GM12874 (cell line): ENCODE measurements around the gene STK32C.

Source experiments
- TF ChIP-seq, protein P1 (sequence below): IDR thresholded peaks from 2 replicates; pipeline ENCODE4 v1.5.1; 2011; ENCODE audit warnings: low read depth, mild to moderate bottlenecking, control low read depth, low read length, moderate library complexity; ENCODE audit not compliant: insufficient read depth

Gene STK32C

DNA sequence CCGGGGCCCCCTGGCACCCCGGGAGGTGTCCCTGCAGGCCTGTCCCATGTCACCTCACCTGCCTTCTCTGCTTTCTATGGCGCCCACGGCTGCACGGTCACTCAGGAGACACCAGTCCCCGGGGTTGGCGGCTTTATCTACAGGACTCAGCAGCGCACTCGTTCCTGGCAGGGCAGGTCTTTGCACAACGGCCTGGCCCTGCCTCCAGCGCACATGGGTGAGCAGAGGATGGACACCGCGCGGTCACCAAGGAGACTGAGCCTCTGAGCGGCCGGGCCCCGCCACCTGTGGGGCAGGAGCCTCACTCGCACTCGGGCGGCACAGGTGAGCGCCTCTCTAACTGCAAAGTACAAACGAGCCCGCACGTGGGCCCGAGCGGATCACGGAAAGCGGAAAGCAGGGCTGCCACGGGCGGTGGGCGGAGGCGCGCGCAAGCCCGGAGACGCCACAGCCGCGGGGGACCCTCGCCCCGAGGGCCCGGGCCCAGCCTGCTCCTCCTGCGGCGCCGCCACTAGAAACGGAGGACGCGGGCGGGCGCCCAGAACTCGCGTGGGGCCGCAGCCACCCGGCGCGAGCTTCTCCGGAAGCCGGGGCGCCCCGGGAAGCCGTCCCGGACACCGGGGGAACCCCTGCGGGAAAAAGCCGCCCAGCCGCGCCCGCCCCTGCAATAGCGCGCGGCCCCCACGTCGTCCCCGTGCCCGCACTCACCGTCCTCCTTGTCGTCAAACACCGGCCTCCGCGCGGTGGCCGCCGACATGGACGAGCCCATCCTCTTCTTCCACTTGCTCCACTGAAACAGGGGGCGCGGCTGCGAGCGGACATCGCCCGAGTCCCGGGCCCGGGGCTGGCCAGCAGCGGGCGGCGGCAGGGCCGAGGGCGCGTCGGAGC is 642 bp downstream of the STK32C start:
- TF ChIP-seq, protein P1, sequence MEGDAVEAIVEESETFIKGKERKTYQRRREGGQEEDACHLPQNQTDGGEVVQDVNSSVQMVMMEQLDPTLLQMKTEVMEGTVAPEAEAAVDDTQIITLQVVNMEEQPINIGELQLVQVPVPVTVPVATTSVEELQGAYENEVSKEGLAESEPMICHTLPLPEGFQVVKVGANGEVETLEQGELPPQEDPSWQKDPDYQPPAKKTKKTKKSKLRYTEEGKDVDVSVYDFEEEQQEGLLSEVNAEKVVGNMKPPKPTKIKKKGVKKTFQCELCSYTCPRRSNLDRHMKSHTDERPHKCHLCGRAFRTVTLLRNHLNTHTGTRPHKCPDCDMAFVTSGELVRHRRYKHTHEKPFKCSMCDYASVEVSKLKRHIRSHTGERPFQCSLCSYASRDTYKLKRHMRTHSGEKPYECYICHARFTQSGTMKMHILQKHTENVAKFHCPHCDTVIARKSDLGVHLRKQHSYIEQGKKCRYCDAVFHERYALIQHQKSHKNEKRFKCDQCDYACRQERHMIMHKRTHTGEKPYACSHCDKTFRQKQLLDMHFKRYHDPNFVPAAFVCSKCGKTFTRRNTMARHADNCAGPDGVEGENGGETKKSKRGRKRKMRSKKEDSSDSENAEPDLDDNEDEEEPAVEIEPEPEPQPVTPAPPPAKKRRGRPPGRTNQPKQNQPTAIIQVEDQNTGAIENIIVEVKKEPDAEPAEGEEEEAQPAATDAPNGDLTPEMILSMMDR: no peak

- TF ChIP-seq, protein P1: no peak
Measured at GRCh38 chr10:132306343-132306685, 1.4 kb downstream of the STK32C start.

- TF ChIP-seq, protein P1: no peak
Measured at GRCh38 chr10:132305654-132306342, 2.0 kb downstream of the STK32C start.

DNA sequence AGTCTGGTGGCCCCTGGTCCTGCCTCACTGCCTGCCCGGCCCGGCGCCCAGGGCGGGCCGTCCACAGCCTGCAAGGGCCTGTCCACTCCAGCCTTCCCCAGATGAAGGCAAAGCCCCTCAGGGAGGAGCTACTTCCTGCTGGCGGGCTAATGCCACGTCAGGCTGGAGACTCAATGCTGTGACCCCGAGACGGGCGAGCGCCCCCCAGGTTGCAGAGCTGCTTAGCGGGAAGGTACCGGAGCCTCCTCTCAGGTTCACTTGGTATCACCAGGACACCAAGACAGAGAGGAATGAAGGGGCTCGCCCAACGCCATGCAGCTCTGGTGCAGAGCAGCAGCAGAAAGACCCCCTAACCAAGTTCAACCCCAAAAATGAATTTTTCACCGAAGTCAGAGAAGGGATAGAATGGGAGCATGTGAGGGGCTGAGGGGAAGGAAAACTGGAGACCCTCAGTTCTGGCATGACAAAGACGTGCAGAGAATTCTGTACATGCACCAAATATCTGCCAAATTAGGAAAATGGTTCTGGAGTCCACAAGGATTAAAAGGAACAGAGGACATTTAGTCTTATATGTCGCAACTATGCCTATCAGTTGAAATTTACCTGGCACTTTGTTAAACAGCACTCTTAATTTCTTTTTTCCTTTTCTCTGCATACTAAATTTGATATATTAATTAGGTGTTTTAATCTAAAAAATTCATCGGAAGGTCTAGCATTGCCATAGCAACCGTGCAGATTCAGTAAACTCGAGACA is 2.8 kb downstream of the STK32C start:
- TF ChIP-seq, protein P1: no peak

DNA sequence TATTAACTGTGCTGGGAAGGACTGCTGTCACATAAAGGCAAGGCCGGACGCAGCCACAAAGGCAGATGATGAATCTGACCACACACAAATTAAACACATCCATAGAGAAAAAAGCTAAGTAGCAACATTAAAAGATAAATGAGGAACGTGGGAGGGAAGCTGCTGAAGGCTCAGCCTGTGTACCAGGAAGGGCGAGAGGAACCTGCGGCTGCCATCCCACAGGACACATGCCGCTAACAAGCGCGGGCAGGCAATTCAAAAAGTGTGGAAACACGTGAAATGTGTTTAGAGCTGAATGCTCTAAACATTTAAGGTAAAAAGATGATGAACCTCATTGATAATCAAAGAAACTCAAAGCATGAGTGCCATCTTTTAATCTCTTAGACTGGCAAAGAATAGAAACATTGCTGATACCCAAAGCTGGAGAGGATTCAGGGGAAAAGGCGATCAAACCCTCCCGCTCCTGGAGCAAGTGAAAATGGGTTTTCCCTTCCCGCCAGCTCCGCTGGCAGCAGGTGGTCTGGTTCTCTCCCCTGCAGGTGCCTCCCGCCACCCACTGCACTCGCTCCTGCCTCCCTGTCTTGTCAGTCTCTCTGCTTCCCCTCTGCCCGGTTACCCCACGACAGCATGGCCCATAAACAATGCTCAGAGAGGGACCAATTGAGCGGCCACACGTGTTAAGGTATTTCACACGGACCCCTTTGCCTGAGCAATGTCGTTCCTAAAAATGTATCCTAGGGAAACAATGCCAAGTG is 4.2 kb downstream of the STK32C start:
- TF ChIP-seq, protein P1: no peak

DNA sequence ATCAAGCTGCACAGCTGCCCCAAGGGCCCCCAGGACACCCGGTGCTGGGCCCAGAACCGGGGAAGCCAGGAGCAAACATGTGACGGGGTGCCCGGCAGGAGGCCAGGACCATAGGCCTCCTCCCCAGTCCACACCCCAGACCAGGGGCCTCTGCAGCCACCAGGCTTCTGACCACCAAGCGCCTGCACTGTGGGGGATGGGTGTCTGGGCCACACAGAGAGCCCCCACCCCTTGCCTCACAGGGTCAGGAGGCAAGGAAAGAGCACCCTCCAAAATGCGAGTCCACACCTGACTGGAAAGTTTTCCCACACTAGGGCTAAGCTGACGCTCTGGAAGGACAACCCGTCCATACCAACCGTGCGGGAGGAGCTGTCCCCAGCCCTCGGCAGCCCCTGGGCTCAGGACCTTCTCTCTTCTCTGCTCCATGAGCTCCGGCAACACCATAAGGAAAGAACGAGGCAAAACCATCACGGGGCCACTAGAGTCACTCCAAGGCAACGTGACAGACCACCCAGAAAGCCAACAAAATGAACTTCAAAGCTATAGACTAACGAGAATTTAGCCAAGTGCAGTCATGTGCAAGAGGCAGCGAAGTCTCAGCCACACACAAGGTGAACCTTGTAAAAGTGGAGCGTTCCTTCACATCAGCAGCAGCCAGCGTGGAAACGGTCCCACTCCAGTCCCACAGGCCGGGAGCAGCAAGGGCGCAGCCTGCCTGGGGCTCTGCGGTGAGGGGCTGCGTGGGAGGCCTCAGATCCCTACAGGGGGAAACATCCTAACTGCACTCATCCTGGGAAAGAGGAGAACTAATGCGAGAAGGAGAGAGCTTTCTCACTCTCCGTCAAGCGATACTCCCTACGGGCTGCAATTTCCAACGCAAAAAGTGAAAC is 5.1 kb downstream of the STK32C start:
- TF ChIP-seq, protein P1: no peak
